Measurements from ENCODE around the gene PRRT3. TPM values are rescaled to one million over a fixed set of nuclear protein-coding genes. Genes with fewer than 3 reads are reported as not detected.
A peak's percentile ranks its signal among the peaks of the same experiment; 100 is the strongest.

PRRT3 gene
- total and polyA plus RNA-seq, 2 of the 13 experiments (the other 11 are each of a cell fraction or from before 2014, with no cell fraction given), result 0.22 to 0.44 TPM

- 0 out of 2 replicates have a peak, but pooled peaks have one; percentile 44 for TF ChIP-seq THRA (CRISPR knock-in tag; IDR thresholded peaks at IDR 0.05; ENCODE audit: borderline replicate concordance)
- peak; percentile 46 for TF ChIP-seq ZFP91 (CRISPR knock-in tag; IDR thresholded peaks at IDR 0.05; ENCODE audit: borderline replicate concordance)
- peak; percentile 47; the same call in 1 of the 2 replicates for TF ChIP-seq ZNF331 (CRISPR knock-in tag; IDR thresholded peaks at IDR 0.05)
- no peak for TF ChIP-seq SETDB1 (CRISPR knock-in tag; IDR thresholded peaks at IDR 0.05; ENCODE audit: borderline replicate concordance)
- TF ChIP-seq PREB (CRISPR knock-in tag; IDR thresholded peaks at IDR 0.05), result peak; percentile 62; the same call in 1 of the 2 replicates
- TF ChIP-seq ZNF296 (CRISPR knock-in tag; conservative IDR thresholded peaks at IDR 0.05), result no peak
- TF ChIP-seq ZSCAN9 (CRISPR knock-in tag; IDR thresholded peaks at IDR 0.05; ENCODE audit: borderline replicate concordance), result peak; percentile 47; the same call in 1 of the 2 replicates
- no peak for TF ChIP-seq ELF4 (CRISPR knock-in tag; IDR thresholded peaks at IDR 0.05; ENCODE audit: borderline replicate concordance)
- 0 out of 2 replicates have a peak, but pooled peaks have one; percentile 22 for TF ChIP-seq PHF21A (CRISPR knock-in tag; IDR thresholded peaks at IDR 0.05)
- no peak for TF ChIP-seq BCLAF1 (IDR thresholded peaks at IDR 0.05)
- TF ChIP-seq ZNF704 (CRISPR knock-in tag; IDR thresholded peaks at IDR 0.05; ENCODE audit: borderline replicate concordance), result peak; percentile 64; the same call in 1 of the 2 replicates
- 0 out of 2 replicates have a peak, but pooled peaks have one; percentile 53 for TF ChIP-seq HOXA7 (CRISPR knock-in tag; IDR thresholded peaks at IDR 0.05)
- TF ChIP-seq POLR2G (IDR thresholded peaks at IDR 0.05; ENCODE audit: low read depth, low read length), result peak; percentile 68
- peak; percentile 50; the same call in 1 of the 2 replicates for TF ChIP-seq REL (CRISPR knock-in tag; conservative IDR thresholded peaks at IDR 0.05)
- no peak for TF ChIP-seq ZNF382 (CRISPR knock-in tag; IDR thresholded peaks at IDR 0.05; ENCODE audit: borderline replicate concordance)
- peak; percentile 93; the same call in 1 of the 2 replicates for TF ChIP-seq TFDP1 (CRISPR knock-in tag; IDR thresholded peaks at IDR 0.05; ENCODE audit: borderline replicate concordance)
- no peak for TF ChIP-seq CEBPB (IDR thresholded peaks at IDR 0.05; ENCODE audit: borderline replicate concordance, low read depth, low read length)
These were observed 36.7 kb downstream of the PRRT3 start (continued) for GRCh38 chr3:9915254-9916141.

Data from HepG2 (cell line).